ENCODE data around the gene HS1BP3. TPM values are rescaled to one million over a fixed set of nuclear protein-coding genes. Genes with fewer than 3 reads are reported as not detected.

Gene HS1BP3
- total RNA-seq, 1 experiment from 2014 or later = 17.1 TPM

GRCh38 chr2:20634507-20635112 is 16.3 kb downstream of the HS1BP3 start:
- ChIA-PET RAD21 (ENCODE audit: low non-redundant PET in 1 of 2, low total read pairs in 2 of 2, uncharacterized antibody in 2 of 2, unreplicated experiment in 2 of 2) (interaction anchor here (0.9 to 2.2 kb wide), 6 partner anchors 188 to 238 kb away, joined by 4 to 15 read pairs (median 6); partner anchors contain the start of gene RHOB (in 1 of the 2)), CTCF (interaction anchor here (0.9 to 3.3 kb wide), 14 partner anchors 8 to 344 kb away, joined by 3 to 66 read pairs (median 4); partner anchors contain the start of gene RHOB), POLR2A (interaction anchor here (1.7 to 6.4 kb wide), 2 partner anchors 186 to 190 kb away, joined by 11 to 66 read pairs; partner anchors contain the start of gene RHOB)
- intact Hi-C loops (cut with micrococcal nuclease) = loop anchor here (1.0 kb wide), 1 partner anchor 238 kb away; no protein-coding TSS in a partner anchor
- Histone ChIP-seq H2AFZ (ENCODE audit: low read depth, low read length, poor library complexity, severe bottlenecking) (no peak overlapping the region), H3K27ac (ENCODE audit: low read depth, low read length) (no peak overlapping the region), H3K27me3 (ENCODE audit: insufficient read depth, low read length) (no peaks in the 10 kb centered on the region), H3K4me2 (ENCODE audit: low read length) (no peak overlapping the region), H3K9me2 (ENCODE audit: insufficient read depth) (no peaks in the 10 kb centered on the region), H3K79me2 (ENCODE audit: insufficient read depth, low read length) (no peaks in the 10 kb centered on the region), H4K20me1 (ENCODE audit: insufficient read depth) (no peaks in the 10 kb centered on the region), H3K9ac (ENCODE audit: low read length) (no peak overlapping the region), H3K36me3 (ENCODE audit: control insufficient read depth in 1 of 2, insufficient read depth in 2 of 2, low read length in 2 of 2) (no peaks in the 10 kb centered on the region), H3K9me3 (ENCODE audit: control insufficient read depth in 1 of 2, insufficient read depth in 1 of 2, low read depth in 1 of 2, low read length in 2 of 2) (no peaks in the 10 kb centered on the region), H3K4me3 (replicated peaks in 1 of 2; ENCODE audit: low read depth in 1 of 2, low read length in 2 of 2) (no peak overlapping the region), H3K4me1 (ENCODE audit: control insufficient read depth in 1 of 2, insufficient read depth in 2 of 2, low read length in 2 of 2) (peaks cover 9 to 18% of the 10 kb centered on the region in 2 experiments; a peak in 3 of 4 replicates)
- no peak for ATAC-seq
- BruUV-seq (replicated peaks) = no TSS peak
- DNase-seq (ENCODE audit: low read depth, low spot score) = no peak
- TF ChIP-seq POLR2AphosphoS5 (IDR thresholded peaks at IDR 0.05; ENCODE audit: low read depth, low read length) (no peak), EGR1 (IDR thresholded peaks at IDR 0.05; ENCODE audit: low read depth) (no peak), SIN3A (IDR thresholded peaks at IDR 0.05; ENCODE audit: low read depth) (no peak), POLR2A (IDR thresholded peaks at IDR 0.05; ENCODE audit: borderline replicate concordance, extremely low read depth, insufficient read depth, insufficient read length) (no peak), SP1 (IDR thresholded peaks at IDR 0.05; ENCODE audit: low read depth) (no peak)

GRCh38 chr2:20633794-20634506 is 16.9 kb downstream of the HS1BP3 start:
- RAD21 ChIA-PET (ENCODE audit: low non-redundant PET in 1 of 2, low total read pairs in 2 of 2, uncharacterized antibody in 2 of 2, unreplicated experiment in 2 of 2) = interaction anchor here (1.2 to 2.2 kb wide), 2 partner anchors 189 to 192 kb away, joined by 4 to 15 read pairs; no protein-coding TSS in a partner anchor
- DNase-seq (ENCODE audit: low read depth, low spot score) = no peak
- ATAC-seq = no peak
- TF ChIP-seq, protein P1, sequence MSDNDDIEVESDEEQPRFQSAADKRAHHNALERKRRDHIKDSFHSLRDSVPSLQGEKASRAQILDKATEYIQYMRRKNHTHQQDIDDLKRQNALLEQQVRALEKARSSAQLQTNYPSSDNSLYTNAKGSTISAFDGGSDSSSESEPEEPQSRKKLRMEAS (IDR thresholded peaks at IDR 0.05) = no peak
- TF ChIP-seq SRF (IDR thresholded peaks at IDR 0.05; ENCODE audit: low read depth) = no peak
- TF ChIP-seq SIN3A (IDR thresholded peaks at IDR 0.05; ENCODE audit: low read depth) = no peak
- no peak for TF ChIP-seq ZBTB33 (IDR thresholded peaks at IDR 0.05; ENCODE audit: extremely low read depth, insufficient replicate concordance, low read length)
- TF ChIP-seq EZH2 (IDR thresholded peaks at IDR 0.05) = no peak
- no peak for TF ChIP-seq ELF1 (IDR thresholded peaks at IDR 0.05; ENCODE audit: borderline replicate concordance, low read depth)
- TF ChIP-seq REST (IDR thresholded peaks at IDR 0.05; ENCODE audit: low read depth) = no peak
- no peak for TF ChIP-seq RAD21 (IDR thresholded peaks at IDR 0.05; ENCODE audit: low read depth)
- no peak for TF ChIP-seq SP1 (IDR thresholded peaks at IDR 0.05; ENCODE audit: low read depth)

More at GRCh38 chr2:20633794-20634506, 16.9 kb downstream of the HS1BP3 start:
- no peaks in the 10 kb centered on the region for H3K9me2 ChIP-seq (ENCODE audit: insufficient read depth)
- no peaks in the 10 kb centered on the region for H3K79me2 ChIP-seq (ENCODE audit: insufficient read depth, low read length)
- no peak overlapping the region for H3K4me3 ChIP-seq (replicated peaks in 1 of 2; ENCODE audit: low read depth in 1 of 2, low read length in 2 of 2)
- no TSS peak for BruUV-seq (replicated peaks)
- intact Hi-C loops (cut with micrococcal nuclease) = no loop called here
- H3K27me3 ChIP-seq (ENCODE audit: insufficient read depth, low read length) = no peaks in the 10 kb centered on the region
- H3K9ac ChIP-seq (ENCODE audit: low read length) = no peak overlapping the region
- no peaks in the 10 kb centered on the region for H3K36me3 ChIP-seq (ENCODE audit: control insufficient read depth in 1 of 2, insufficient read depth in 2 of 2, low read length in 2 of 2)
- H3K4me1 ChIP-seq (ENCODE audit: control insufficient read depth in 1 of 2, insufficient read depth in 2 of 2, low read length in 2 of 2) = peaks cover 9 to 18% of the 10 kb centered on the region in 2 experiments; a peak in 3 of 4 replicates
- H4K20me1 ChIP-seq (ENCODE audit: insufficient read depth) = no peaks in the 10 kb centered on the region
- H3K4me2 ChIP-seq (ENCODE audit: low read length) = no peak overlapping the region
- H3K27ac ChIP-seq (ENCODE audit: low read depth, low read length) = no peak overlapping the region
- H2AFZ ChIP-seq (ENCODE audit: low read depth, low read length, poor library complexity, severe bottlenecking) = no peak overlapping the region
- ChIA-PET POLR2A (interaction anchor here (6.4 kb wide), 1 partner anchor 186 kb away, joined by 66 read pairs; the partner anchor contains the start of gene RHOB), CTCF (interaction anchor here (0.9 to 3.3 kb wide), 12 partner anchors 8 to 343 kb away, joined by 3 to 66 read pairs (median 4); no protein-coding TSS in a partner anchor)
- no peaks in the 10 kb centered on the region for H3K9me3 ChIP-seq (ENCODE audit: control insufficient read depth in 1 of 2, insufficient read depth in 1 of 2, low read depth in 1 of 2, low read length in 2 of 2)

Measured in HCT116 (cell line).